D721Med (cell line): Measurements from ENCODE around the gene REEP6.

Experiments used
- DNase-seq: peaks from one replicate; pipeline ENCODE4 v3.0.0; 2011; ENCODE audit warnings: low spot score; ENCODE audit not compliant: insufficient read length
- FAIRE-seq: peaks from 2 replicates; lab custom pipeline; 2011; peaks lifted over from hg19 to GRCh38; lab: Jason Lieb, UNC
- CTCF ChIP-seq: IDR thresholded peaks from 2 replicates; pipeline ENCODE4 v1.5.1; 2012; ENCODE audit warnings: mild to moderate bottlenecking, control low read depth; ENCODE audit not compliant: insufficient read depth; ENCODE audit errors: missing control alignments

Gene REEP6

DNA sequence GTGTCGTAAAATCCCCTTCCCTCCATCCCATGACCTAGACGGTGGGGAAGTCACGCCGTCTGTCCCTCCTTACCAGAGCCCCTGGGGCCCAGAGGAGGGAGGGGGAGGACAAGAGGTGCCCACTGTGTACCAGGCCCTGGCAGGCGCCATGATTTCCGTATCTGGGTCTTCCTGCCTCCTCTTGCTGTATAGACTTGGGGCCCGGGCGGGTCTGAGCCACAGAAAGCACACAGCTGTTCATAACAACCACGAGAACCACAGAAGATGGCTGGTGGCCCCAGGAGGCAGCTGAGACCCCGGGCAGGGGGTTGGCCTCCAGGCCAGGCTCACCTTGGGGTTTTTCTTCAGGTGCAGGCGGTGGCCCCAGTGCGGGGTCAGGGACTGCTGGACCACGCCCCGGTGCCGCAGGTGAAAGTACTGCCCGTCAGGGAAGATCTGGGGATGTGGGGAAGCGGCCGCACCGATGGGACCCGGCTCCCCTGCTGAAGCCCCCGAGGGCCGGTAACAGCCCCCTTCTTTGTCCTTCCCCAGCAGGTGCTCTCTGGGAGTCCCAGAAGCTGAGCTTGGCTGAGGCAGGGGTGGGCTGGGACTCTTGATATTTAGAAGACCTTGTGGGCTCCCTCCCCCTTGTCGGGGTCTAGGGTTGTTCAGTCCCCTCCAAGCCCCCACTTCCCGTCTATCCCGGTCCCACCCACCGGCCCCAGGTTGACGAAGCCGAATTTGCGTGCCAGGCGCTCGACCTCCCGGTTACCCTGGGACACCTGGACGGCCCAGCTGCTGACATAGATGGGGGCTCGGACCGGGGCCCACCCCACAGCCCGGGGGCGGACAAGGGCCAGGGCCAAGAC, 1.3 kb upstream of the REEP6 start:
- no peak for TF ChIP-seq CTCF
- no peak for FAIRE-seq
- no peak for DNase-seq

- TF ChIP-seq CTCF = no peak
- DNase-seq (peak; percentile 88), FAIRE-seq (no peak)
These were observed 469 bp upstream of the REEP6 start, which contains the start of gene PCSK4 for GRCh38 chr19:1490311-1491113. Gene PCSK4 (minus strand): TSS chr19:1490350. CDS start chr19:1490346, 4 bp downstream.

GRCh38 chr19:1491849-1492170, 829 bp downstream of the REEP6 start:
- FAIRE-seq = no peak
- no peak for TF ChIP-seq CTCF
- no peak for DNase-seq

DNA sequence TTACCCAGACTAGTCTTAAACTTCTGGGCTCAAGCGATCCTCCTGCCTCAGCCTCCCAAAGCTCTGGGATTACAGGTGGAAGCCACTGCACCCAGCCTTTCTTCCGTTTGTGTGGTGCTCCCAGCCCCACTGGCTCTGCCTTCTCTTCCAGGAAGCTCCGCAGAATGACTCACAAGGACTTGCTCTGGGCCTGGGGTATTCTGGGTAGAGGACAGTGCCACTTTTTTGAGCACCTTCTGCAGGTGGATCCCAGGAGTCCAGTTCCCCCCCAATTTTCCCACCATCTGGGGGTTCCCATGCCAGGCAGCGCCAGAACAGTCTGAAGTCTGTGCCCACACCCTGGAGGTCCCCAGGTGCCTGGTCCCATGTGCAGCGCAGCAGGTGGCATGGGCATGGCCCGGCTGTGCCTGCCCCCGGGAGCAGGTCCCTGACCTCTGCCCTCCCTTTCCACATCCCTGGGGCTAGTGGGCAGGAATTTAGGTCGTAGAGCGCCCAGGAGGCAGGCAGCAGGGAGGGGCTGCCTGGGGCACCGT, 1.6 kb downstream of the REEP6 start:
- no peak for FAIRE-seq
- DNase-seq = no peak
- no peak for TF ChIP-seq CTCF

- FAIRE-seq = no peak
- no peak for TF ChIP-seq CTCF
These were observed 3.3 kb downstream of the REEP6 start for GRCh38 chr19:1494115-1494815.

DNA sequence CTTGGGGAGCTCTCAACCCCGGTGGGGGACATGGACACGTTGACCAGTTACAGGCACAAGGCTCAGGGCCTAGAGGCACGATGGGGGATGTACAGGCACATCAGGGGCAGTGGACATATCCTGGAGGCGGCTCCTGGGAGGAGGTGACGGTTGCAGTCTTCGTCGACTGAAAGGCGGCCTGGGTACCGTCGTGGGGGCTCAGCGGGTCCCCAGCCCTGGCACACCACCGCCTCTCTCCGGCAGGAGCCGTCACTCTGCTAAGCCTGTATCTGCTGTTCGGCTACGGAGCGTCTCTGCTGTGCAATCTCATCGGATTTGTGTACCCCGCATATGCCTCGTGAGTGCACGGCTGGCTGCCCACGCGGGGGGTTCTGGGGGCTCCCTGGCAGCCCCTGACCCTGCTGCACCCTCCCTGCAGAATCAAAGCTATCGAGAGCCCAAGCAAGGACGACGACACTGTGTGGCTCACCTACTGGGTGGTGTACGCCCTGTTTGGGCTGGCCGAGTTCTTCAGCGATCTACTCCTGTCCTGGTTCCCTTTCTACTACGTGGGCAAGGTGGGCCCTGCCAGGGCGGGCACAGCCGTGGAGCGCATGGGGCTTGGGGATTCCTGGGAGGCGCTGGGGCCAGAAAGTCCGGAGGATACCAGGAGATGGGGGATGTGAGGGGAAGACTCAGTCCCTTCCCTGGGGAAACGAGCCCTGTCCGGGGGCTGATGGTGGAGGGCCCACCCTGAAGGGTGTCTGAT, 4.2 kb downstream of the REEP6 start:
- DNase-seq (no peak), FAIRE-seq (no peak)
- no peak for TF ChIP-seq CTCF

More at GRCh38 chr19:1494115-1494815, 3.3 kb downstream of the REEP6 start:
- DNase-seq = no peak
